Ishikawa (cell line): Measurements from ENCODE around the gene PLAAT5.

Source experiments
- CEBPB ChIP-seq: IDR thresholded peaks from 2 replicates; pipeline ENCODE4 v1.6.1; 2012
- CREB1 ChIP-seq: IDR thresholded peaks from 2 replicates; pipeline ENCODE4 v1.6.1; 2012; ENCODE audit warnings: low read depth
- EP300 ChIP-seq: IDR thresholded peaks from 2 replicates; pipeline ENCODE4 v1.6.1; 2012; ENCODE audit warnings: borderline replicate concordance
- RAD21 ChIP-seq: IDR thresholded peaks from 2 replicates; pipeline ENCODE4 v1.6.1; 2012; ENCODE audit warnings: low read depth
- REST ChIP-seq: IDR thresholded peaks from 2 replicates; pipeline ENCODE4 v1.6.1; 2012; ENCODE audit warnings: low read depth, mild to moderate bottlenecking
- TAF1 ChIP-seq: IDR thresholded peaks from 2 replicates; pipeline ENCODE4 v1.6.1; 2012; ENCODE audit warnings: low read depth, mild to moderate bottlenecking
- TCF12 ChIP-seq: IDR thresholded peaks from 2 replicates; pipeline ENCODE4 v1.6.1; 2012; ENCODE audit warnings: low read depth
- TEAD4 ChIP-seq: IDR thresholded peaks from 2 replicates; pipeline ENCODE4 v1.6.1; 2012
- USF1 ChIP-seq: IDR thresholded peaks from 2 replicates; pipeline ENCODE4 v1.6.1; 2012

GRCh38 chr11:63504933-63505586 is 14.1 kb upstream of the PLAAT5 start:
- TF ChIP-seq EP300 (no peak), TAF1 (no peak), CEBPB (no peak), CREB1 (no peak), REST (no peak), TCF12 (no peak), TEAD4 (no peak), RAD21 (no peak), USF1 (no peak)
